GM12864 (cell line): Measurements from ENCODE around the gene PRKCD.
A peak's percentile ranks its signal among the peaks of the same experiment; 100 is the strongest.

ENCODE experiments used
- DNase-seq: peaks from one replicate; pipeline ENCODE4 v3.0.0-alpha.2; 2011; ENCODE audit warnings: low read depth
- H3K4me3 ChIP-seq: 2 replicates; pipeline ENCODE4 v1.5.1; 2011; ENCODE audit warnings: mild to moderate bottlenecking, low read depth, low read length, control low read depth
- TF ChIP-seq, protein P1 (sequence below): IDR thresholded peaks from 2 replicates; pipeline ENCODE4 v1.5.1; 2011; ENCODE audit warnings: low read depth, mild to moderate bottlenecking, moderate library complexity, low read length, control low read depth, inconsistent platforms; ENCODE audit errors: missing control alignments

The PRKCD gene

DNA sequence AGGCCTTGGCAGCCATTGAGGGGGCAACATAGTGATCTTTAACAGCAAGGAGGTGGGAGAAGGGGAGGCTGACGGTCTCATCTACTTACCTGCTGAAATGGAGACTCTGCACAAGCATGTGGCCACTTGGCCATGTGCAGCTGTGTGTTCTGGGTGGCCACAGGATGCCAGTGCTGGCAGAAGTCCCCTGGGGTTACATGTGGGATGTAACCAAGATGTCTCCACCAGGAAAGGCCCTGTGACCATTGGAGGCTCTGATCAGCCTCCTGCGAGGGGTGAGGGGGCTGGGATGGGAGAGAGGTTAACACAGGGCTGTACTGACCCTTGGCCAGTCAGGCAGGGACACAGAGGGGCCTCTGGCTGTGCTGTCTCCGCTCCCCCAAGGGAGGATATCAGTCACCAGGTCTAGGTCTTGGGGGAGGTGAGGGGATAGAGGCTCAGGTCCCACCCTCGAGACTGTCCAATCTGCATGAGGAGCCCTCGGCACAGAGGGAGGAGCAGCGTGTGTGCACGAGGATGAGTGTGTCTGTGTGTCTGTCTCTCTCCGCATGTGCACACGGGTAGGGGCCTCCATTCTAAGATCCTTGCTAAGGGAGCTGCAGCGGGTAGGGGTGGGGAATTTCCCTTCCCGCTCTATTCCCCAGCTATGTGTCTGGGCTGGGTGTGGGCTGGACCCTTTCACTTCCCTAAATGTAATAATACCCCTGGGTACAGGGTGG lies 19.5 kb downstream of the PRKCD start:
- TF ChIP-seq, protein P1, sequence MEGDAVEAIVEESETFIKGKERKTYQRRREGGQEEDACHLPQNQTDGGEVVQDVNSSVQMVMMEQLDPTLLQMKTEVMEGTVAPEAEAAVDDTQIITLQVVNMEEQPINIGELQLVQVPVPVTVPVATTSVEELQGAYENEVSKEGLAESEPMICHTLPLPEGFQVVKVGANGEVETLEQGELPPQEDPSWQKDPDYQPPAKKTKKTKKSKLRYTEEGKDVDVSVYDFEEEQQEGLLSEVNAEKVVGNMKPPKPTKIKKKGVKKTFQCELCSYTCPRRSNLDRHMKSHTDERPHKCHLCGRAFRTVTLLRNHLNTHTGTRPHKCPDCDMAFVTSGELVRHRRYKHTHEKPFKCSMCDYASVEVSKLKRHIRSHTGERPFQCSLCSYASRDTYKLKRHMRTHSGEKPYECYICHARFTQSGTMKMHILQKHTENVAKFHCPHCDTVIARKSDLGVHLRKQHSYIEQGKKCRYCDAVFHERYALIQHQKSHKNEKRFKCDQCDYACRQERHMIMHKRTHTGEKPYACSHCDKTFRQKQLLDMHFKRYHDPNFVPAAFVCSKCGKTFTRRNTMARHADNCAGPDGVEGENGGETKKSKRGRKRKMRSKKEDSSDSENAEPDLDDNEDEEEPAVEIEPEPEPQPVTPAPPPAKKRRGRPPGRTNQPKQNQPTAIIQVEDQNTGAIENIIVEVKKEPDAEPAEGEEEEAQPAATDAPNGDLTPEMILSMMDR: no peak
- DNase-seq: peak; percentile 88
- H3K4me3 ChIP-seq: no peak overlapping the region

DNA sequence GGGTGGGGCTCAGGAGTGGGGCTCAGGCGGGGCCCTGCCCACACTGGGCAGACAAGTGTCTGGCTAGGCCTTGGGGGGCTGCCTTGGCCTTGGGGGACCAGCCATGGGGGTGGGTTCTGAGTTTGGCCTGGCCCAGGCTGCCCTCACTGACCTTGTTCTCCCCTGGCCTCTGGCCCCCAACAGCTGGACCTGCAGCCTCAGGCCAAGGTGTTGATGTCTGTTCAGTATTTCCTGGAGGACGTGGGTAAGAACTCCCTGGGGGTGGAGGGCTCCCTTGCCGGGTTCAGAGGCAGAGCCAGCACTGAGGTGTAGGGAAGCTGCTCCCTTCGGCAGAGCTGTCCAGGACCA lies 20.0 kb downstream of the PRKCD start:
- no peak overlapping the region for H3K4me3 ChIP-seq
- TF ChIP-seq, protein P1: no peak
- DNase-seq: no peak

DNA sequence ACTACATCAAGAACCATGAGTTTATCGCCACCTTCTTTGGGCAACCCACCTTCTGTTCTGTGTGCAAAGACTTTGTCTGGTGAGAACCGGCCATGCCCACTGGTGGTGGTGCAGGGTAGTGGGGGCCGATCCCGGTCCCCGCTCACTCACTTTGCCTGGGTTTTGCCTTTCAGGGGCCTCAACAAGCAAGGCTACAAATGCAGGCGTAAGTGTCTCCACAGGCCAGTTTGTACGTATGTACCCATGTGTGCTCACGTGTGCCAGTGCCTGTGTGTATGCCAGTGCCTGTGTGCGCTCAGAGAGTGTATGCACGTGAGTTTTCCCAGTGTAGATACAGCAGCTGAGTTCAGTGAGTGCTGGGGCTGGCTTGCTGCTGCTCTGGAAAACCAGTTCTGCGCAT lies 20.5 kb downstream of the PRKCD start:
- DNase-seq: no peak
- H3K4me3 ChIP-seq: no peak overlapping the region
- TF ChIP-seq, protein P1: no peak

DNA sequence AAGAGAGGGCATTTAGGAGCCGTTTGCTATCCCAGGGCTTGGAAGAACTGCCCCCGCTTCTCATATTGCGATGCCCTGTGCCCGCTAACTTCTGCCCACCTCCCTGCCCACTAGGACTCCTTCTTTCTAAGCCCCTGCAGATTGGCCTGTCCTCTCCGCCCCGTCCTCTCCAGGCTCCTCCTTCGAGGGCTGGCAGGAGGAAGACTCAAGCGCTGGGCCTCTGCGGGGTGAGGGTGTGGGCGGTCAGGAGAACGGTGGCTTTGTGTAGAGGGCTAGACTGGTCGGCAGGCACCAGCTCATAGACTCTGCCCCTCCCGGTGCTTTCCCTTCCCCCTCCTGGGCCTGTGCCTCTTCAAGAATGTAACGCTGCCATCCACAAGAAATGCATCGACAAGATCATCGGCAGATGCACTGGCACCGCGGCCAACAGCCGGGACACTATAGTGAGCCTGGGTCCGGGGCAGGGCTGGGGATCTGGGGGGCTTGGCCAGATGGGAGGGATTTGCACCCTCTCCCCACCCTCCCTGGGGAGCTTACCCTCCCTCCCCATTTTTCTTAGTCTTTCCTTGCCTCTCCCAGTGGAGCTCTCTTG lies 21.9 kb downstream of the PRKCD start:
- no peak for DNase-seq
- TF ChIP-seq, protein P1: no peak
- no peak overlapping the region for H3K4me3 ChIP-seq

DNA sequence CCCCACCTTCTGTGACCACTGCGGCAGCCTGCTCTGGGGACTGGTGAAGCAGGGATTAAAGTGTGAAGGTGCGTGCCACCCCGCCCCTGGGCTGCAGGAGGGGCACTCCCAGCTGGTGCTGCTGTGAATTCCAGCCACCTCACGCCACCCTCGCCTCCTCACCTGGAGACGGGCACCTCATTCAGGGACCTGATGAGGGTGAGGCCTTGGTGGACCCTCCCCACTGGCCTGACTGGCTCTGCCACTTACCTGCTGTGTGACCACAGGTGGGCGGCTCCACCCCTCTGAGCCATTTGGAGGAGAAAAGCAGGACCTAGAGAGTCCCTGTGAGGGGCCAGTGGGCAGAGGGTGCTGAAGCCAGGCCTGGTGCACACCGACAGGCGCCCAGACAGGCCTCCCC lies 22.5 kb downstream of the PRKCD start:
- no peak for DNase-seq
- TF ChIP-seq, protein P1: no peak
- no peak overlapping the region for H3K4me3 ChIP-seq

DNA sequence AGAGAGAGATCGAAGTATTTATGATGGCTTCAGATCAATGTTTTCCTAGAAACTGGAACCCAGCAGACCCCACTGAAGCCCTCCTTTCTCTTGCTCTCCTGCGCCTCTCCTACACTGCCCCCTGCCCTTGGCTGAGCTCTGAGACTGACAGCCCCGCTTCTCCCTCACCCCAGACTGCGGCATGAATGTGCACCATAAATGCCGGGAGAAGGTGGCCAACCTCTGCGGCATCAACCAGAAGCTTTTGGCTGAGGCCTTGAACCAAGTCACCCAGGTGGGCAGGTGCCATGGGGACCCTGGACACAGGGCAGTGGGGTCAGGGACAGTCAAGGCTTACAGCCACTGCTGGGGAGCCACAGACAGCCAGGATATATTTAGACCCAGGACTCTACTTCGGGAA lies 23.7 kb downstream of the PRKCD start:
- TF ChIP-seq, protein P1: no peak
- H3K4me3 ChIP-seq: no peak overlapping the region
- DNase-seq: no peak
